Measurements from ENCODE around the gene GNPTG. TPM values are rescaled to one million over a fixed set of nuclear protein-coding genes. Genes with fewer than 3 reads are reported as not detected.

Gene GNPTG
- total and polyA plus RNA-seq, 7 donors, result 28.0 to 60.1 (median 43.5) TPM

- Histone ChIP-seq H3K27ac (no peak overlapping the region), H3K4me3 (no peak overlapping the region), H3K36me3 (peaks cover 19 to 68% (median 40%) of the 10 kb centered on the region in 4 donors), H3K27me3 (no peaks in the 10 kb centered on the region), H3K9me3 (no peaks in the 10 kb centered on the region), H3K4me1 (no peaks in the 10 kb centered on the region)
- WGBS, 2 donors, result 97% methylated on average over 39 of the region's 39 CpGs
- DNase-seq, result no peak
- TF ChIP-seq POLR2AphosphoS5 (IDR thresholded peaks at IDR 0.05), result no peak
- no peak for TF ChIP-seq POLR2A (IDR thresholded peaks at IDR 0.05)
- no peak for TF ChIP-seq CTCF (IDR thresholded peaks at IDR 0.05)
- no peak for TF ChIP-seq EP300 (IDR thresholded peaks at IDR 0.05)
- intact Hi-C loops (cut with DNase I), result no loop called here
Observed at GRCh38 chr16:1385232-1385631, 33.5 kb downstream of the GNPTG start.

- Histone ChIP-seq H3K9me3 (no peaks in the 10 kb centered on the region), H3K4me1 (no peaks in the 10 kb centered on the region), H3K4me3 (no peak overlapping the region), H3K27me3 (no peaks in the 10 kb centered on the region), H3K36me3 (peaks cover 27 to 70% (median 48%) of the 10 kb centered on the region in 4 donors), H3K27ac (no peak overlapping the region)
- TF ChIP-seq POLR2A (IDR thresholded peaks at IDR 0.05) (no peak), EP300 (IDR thresholded peaks at IDR 0.05) (no peak), CTCF (IDR thresholded peaks at IDR 0.05) (no peak), POLR2AphosphoS5 (IDR thresholded peaks at IDR 0.05) (no peak)
- no peak for DNase-seq
- intact Hi-C loops (cut with DNase I), result no loop called here
- WGBS, 2 donors, result 93 to 94% methylated on average over 16 of the region's 16 CpGs
Observed at GRCh38 chr16:1387331-1387730, 35.6 kb downstream of the GNPTG start.

GRCh38 chr16:1389762-1390161 lies 38.0 kb downstream of the GNPTG start:
- H3K27me3 ChIP-seq, result no peaks in the 10 kb centered on the region
- H3K27ac ChIP-seq, result no peak overlapping the region
- H3K36me3 ChIP-seq, result peaks cover 42 to 75% (median 50%) of the 10 kb centered on the region in 4 donors
- H3K4me3 ChIP-seq, result no peak overlapping the region
- H3K9me3 ChIP-seq, result no peaks in the 10 kb centered on the region
- WGBS, 2 donors, result 92 to 96% methylated on average over 7 of the region's 7 CpGs
- intact Hi-C loops (cut with DNase I), result no loop called here
- no peak for TF ChIP-seq POLR2AphosphoS5 (IDR thresholded peaks at IDR 0.05)
- no peak for TF ChIP-seq EP300 (IDR thresholded peaks at IDR 0.05)
- TF ChIP-seq CTCF (IDR thresholded peaks at IDR 0.05), result no peak
- no peak for TF ChIP-seq POLR2A (IDR thresholded peaks at IDR 0.05)
- H3K4me1 ChIP-seq, result no peaks in the 10 kb centered on the region
- DNase-seq, result no peak

- H3K4me3 ChIP-seq, result no peak overlapping the region
- DNase-seq, result no peak
- H3K27me3 ChIP-seq, result no peaks in the 10 kb centered on the region
- WGBS, 2 donors, result 64 to 88% methylated on average over 28 of the region's 28 CpGs
- H3K9me3 ChIP-seq, result no peaks in the 10 kb centered on the region
- H3K36me3 ChIP-seq, result peaks cover 42 to 75% (median 45%) of the 10 kb centered on the region in 4 donors
- intact Hi-C loops (cut with DNase I), result no loop called here
- H3K4me1 ChIP-seq, result no peaks in the 10 kb centered on the region
- no peak for TF ChIP-seq POLR2AphosphoS5 (IDR thresholded peaks at IDR 0.05)
- no peak for TF ChIP-seq EP300 (IDR thresholded peaks at IDR 0.05)
- no peak for TF ChIP-seq CTCF (IDR thresholded peaks at IDR 0.05)
- TF ChIP-seq POLR2A (IDR thresholded peaks at IDR 0.05), result no peak
- no peak overlapping the region for H3K27ac ChIP-seq
Observed at GRCh38 chr16:1390239-1390779, 38.6 kb downstream of the GNPTG start.

GRCh38 chr16:1392826-1393225 lies 41.1 kb downstream of the GNPTG start:
- Histone ChIP-seq H3K36me3 (peaks cover 42 to 93% (median 45%) of the 10 kb centered on the region in 4 donors), H3K4me3 (no peak overlapping the region), H3K4me1 (no peaks in the 10 kb centered on the region), H3K27ac (no peak overlapping the region), H3K27me3 (no peaks in the 10 kb centered on the region), H3K9me3 (no peaks in the 10 kb centered on the region)
- no peak for DNase-seq
- 95 to 96% methylated on average over 17 of the region's 17 CpGs for WGBS, 2 donors
- no peak for TF ChIP-seq EP300 (IDR thresholded peaks at IDR 0.05)
- intact Hi-C loops (cut with DNase I), result no loop called here
